Uterus (tissue), 2 donors: ENCODE measurements around the gene SBK3.

Experiments
- POLR2A ChIP-seq, 2 donors: fragments of 450-650 bp; IDR thresholded peaks; one replicate each; pipeline ENCODE4 v1.6.1; 2016; ENCODE audit warnings: antibody characterized with exemption in 2 of 2, mild to moderate bottlenecking in 1 of 2, moderate library complexity in 1 of 2
- TF ChIP-seq, protein P1 (sequence below), 4 experiments: fragments of 200-600 bp in 2 of 4; fragments of 450-650 bp in 2 of 4; sonication (generic) in 2 of 4; IDR thresholded peaks; one replicate each; pipeline ENCODE4 v1.5.1; 2016 to 2019; ENCODE audit warnings: antibody characterized with exemption in 4 of 4, mild to moderate bottlenecking in 2 of 4, moderate library complexity in 1 of 4

DNA sequence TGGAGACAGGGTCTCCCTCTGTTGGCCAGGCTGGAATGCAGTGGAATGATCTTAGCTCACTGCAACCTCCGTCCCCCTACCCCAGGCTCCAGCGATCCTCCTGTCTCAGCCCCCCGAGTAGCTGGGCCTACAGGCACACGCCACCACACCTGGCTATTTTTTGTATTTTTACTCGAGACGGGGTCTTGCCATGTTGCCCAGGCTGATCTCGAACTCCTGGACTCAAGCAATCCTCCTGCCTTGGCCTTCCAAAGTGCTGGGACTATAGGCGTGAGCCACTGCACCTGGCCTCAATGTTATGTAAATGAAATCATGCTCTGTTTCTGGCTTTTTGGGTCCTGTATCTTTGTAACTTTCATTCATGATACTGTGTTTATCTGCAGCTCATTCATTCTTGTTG lies 43.4 kb upstream of the SBK3 start:
- TF ChIP-seq, protein P1, sequence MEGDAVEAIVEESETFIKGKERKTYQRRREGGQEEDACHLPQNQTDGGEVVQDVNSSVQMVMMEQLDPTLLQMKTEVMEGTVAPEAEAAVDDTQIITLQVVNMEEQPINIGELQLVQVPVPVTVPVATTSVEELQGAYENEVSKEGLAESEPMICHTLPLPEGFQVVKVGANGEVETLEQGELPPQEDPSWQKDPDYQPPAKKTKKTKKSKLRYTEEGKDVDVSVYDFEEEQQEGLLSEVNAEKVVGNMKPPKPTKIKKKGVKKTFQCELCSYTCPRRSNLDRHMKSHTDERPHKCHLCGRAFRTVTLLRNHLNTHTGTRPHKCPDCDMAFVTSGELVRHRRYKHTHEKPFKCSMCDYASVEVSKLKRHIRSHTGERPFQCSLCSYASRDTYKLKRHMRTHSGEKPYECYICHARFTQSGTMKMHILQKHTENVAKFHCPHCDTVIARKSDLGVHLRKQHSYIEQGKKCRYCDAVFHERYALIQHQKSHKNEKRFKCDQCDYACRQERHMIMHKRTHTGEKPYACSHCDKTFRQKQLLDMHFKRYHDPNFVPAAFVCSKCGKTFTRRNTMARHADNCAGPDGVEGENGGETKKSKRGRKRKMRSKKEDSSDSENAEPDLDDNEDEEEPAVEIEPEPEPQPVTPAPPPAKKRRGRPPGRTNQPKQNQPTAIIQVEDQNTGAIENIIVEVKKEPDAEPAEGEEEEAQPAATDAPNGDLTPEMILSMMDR (IDR thresholded peaks at IDR 0.05), result no peak
- no peak for TF ChIP-seq POLR2A (IDR thresholded peaks at IDR 0.05)
